ENCODE data around the gene ZNF780B. TPM values are rescaled to one million over a fixed set of nuclear protein-coding genes. Genes with fewer than 3 reads are reported as not detected.

Gene ZNF780B
- total RNA-seq, 1 donor from 2014 or later = 15.6 TPM

DNA sequence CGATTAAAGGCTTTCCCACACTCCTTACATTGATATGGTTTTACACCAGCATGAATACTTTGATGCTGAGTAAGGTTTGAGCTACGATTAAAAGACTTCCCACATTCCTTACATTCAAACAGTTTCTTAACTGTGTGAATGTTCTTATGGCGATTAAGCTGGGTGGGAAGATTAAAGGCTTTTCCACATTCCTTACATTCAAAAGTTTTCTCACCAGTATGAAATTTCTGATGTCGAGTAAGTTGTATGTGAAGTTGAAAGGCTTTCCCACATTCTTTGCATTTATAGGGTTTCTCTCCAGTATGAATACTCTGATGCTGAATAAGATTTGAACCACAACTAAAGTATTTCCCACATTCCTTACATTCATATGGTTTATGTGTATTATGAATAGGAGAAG is 20.0 kb downstream of the ZNF780B start:
- no peak overlapping the region for H3K4me3 ChIP-seq
- no peaks in the 10 kb centered on the region for H3K4me1 ChIP-seq
- no peaks in the 10 kb centered on the region for H3K27me3 ChIP-seq
- intact Hi-C loops (cut with DNase I) = no loop called here
- peaks cover 67 to 74% of the 10 kb centered on the region in 2 donors for H3K9me3 ChIP-seq
- H3K27ac ChIP-seq = no peak overlapping the region
- no peak for TF ChIP-seq CTCF (IDR thresholded peaks at IDR 0.05)
- H3K36me3 ChIP-seq = peaks cover 5 to 11% of the 10 kb centered on the region in 2 donors
- DNase-seq (ENCODE audit: low spot score in 2 of 2) = no peak

GRCh38 chr19:40033989-40034560 is 22.0 kb downstream of the ZNF780B start:
- Histone ChIP-seq H3K27me3 (no peaks in the 10 kb centered on the region), H3K27ac (no peak overlapping the region), H3K4me1 (no peaks in the 10 kb centered on the region), H3K36me3 (peaks cover 5 to 11% of the 10 kb centered on the region in 2 donors), H3K4me3 (no peak overlapping the region), H3K9me3 (peaks cover 85 to 89% of the 10 kb centered on the region in 2 donors)
- DNase-seq (ENCODE audit: low spot score in 2 of 2) = no peak
- intact Hi-C loops (cut with DNase I) = no loop called here
- no peak for TF ChIP-seq CTCF (IDR thresholded peaks at IDR 0.05)

- intact Hi-C loops (cut with DNase I) = no loop called here
Observed at GRCh38 chr19:40026597-40026970, 29.4 kb downstream of the ZNF780B start.

DNA sequence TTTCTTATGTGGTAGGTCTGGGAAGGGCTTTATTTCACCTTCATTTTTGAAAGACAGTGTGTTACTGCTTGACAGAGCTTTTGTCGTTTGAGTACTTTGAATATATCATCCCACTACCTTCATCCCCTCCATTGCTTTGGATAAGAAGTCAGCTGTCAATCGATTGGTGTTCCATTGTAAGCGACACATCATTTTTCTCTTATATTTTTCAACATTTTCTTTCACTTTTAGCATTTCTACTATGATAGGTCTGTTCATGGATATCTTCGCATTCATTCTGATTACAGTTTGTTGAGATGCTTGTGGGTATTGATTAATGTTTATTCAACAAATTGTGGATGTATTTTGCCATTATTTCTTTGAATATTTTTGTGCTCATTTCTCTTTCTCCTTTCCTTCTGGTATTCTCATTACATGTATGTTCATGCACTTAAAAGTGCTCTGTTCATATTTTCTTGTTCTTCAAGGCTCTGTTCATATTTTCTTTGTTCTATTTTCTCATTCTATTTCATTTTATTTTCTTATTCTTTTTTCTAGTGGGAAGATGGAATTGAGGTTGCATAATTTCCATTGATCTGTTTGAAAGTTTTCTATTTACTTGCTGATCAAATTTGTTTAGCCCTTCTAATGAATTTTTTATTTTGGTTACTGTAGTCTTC is 30.0 kb downstream of the ZNF780B start:
- Histone ChIP-seq H3K4me3 (no peak overlapping the region), H3K36me3 (no peaks in the 10 kb centered on the region), H3K9me3 (peaks cover 81 to 99% of the 10 kb centered on the region in 2 donors), H3K27me3 (no peaks in the 10 kb centered on the region), H3K4me1 (no peaks in the 10 kb centered on the region), H3K27ac (no peak overlapping the region)
- no peak for DNase-seq (ENCODE audit: low spot score in 2 of 2)
- intact Hi-C loops (cut with DNase I) = no loop called here
- TF ChIP-seq CTCF (IDR thresholded peaks at IDR 0.05) = no peak

More at GRCh38 chr19:40026597-40026970, 29.4 kb downstream of the ZNF780B start:
- Histone ChIP-seq H3K4me3 (no peak overlapping the region), H3K4me1 (no peaks in the 10 kb centered on the region), H3K36me3 (no peaks in the 10 kb centered on the region), H3K27me3 (no peaks in the 10 kb centered on the region), H3K9me3 (peaks cover 86 to 99% of the 10 kb centered on the region in 2 donors), H3K27ac (no peak overlapping the region)
- no peak for DNase-seq (ENCODE audit: low spot score in 2 of 2)
- TF ChIP-seq CTCF (IDR thresholded peaks at IDR 0.05) = no peak

GRCh38 chr19:40023969-40024368 is 32.1 kb downstream of the ZNF780B start:
- Histone ChIP-seq H3K9me3 (peaks cover 62 to 99% of the 10 kb centered on the region in 2 donors), H3K36me3 (no peaks in the 10 kb centered on the region), H3K4me1 (no peaks in the 10 kb centered on the region), H3K27ac (no peak overlapping the region), H3K27me3 (no peaks in the 10 kb centered on the region), H3K4me3 (no peak overlapping the region)
- no peak for TF ChIP-seq CTCF (IDR thresholded peaks at IDR 0.05)
- intact Hi-C loops (cut with DNase I) = no loop called here
- no peak for DNase-seq (ENCODE audit: low spot score in 2 of 2)

Data from ascending aorta (tissue), 2 donors.